DMS114 treated with DMSO at 0.1 percent for 48 hours (cell line): ENCODE data around the gene DENND4B.
A peak's percentile ranks its signal among the peaks of the same experiment; 100 is the strongest.
"Not testable (repeated sequence)": the region's sequence is repeated elsewhere in the genome, so short reads cannot be mapped to it uniquely, and the experiment has no call there.

Experiments
- DNase-seq: peaks from one replicate; lab custom pipeline; 2025; ENCODE audit not compliant: unreplicated experiment; lab: John Stamatoyannopoulos, UW

DENND4B gene

GRCh38 chr1:153929426-153929825, 17.1 kb downstream of the DENND4B start:
- DNase-seq, result no peak

DNA sequence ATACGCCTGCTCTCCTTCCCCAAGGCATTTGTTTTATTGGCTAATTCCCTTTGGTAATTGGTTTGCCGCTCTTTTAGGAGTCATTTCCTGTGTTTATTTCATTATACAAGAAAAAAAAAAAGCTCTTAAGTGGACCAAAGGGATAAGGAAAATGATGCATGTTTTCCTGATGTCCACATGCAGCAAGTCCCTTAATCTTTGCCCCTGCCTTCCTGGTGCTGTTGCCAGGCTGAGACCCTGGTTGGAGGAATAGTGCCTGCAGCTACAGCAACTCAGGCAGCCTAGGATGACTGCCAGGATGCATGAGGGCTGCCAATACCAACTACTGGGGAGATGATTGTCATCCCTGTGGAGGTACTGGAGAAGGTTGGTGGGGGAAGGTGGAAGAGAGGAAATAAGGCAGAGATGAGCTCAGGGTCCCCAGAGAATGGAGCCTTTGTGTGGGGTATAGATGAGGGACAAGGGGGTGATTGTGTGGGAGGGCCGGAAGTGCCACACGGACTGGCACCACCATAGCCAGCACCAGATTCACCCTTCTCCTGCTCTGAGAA, 17.7 kb downstream of the DENND4B start:
- no peak for DNase-seq

DNA sequence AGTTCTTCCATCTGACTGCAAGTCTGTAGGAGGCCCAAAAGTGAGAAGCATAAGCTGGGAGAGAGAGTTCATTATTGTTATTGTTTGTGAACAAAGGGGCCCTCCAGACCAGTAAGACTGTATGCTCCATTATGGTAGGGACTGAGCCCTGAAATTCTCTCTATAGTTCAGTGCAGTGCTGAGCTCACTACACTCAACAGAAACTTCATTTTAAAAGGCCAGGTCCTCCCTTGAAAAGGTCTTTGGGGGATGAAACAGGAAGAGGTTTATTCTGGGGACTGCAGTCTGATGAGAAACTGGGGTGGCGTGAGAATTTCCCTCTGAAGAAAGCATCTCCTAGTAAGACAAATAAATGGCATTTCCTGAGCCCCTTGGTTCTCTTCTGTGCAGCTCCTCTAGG, 18.3 kb downstream of the DENND4B start:
- no peak for DNase-seq

GRCh38 chr1:153926405-153926804, 20.1 kb downstream of the DENND4B start:
- no peak for DNase-seq

DNA sequence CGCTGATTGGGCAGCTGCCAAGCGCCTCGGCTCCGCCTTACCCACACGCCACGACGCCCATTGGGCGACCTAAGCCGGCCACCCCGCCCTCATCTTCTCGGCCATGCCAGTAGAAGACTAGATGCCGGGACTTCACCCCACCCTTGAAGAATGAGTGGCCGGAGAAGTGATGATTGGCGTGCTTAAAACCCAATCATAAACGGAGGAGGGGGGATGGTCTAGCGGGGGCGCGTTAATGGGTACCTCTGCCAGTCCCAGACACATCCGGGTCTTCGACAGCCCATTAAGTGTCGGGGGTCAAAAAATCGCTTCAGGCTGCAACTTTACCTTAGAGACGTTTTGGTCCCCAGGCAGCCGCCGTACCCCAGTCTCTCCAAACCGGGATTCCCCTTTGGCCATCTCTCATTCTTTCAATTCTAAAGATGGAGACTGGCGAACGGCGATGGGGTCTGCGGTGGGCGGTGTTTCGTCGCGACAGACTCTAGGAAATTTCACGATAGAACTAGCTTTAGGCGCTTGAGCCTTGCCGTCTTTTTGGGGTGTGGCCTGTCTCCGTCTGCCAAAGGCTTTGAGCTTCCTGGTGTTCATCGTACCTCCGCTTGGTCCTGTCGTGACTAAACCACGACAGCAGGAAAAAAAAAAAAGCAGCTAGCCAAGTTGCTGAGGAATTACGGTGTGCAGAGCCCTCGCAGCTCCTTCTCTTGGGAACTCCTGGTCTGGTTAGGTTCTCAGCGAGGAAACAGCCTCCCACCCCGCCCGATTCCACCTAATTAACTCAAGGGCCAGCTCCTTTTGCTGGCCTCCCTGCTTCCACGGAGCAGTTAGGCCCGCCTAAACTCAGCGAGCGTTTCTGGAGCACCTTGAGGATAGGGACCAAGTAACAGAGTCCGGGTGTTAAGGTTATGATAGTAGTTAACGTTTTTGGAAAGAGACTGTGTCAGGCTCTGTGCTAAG, 23.3 kb downstream of the DENND4B start, which contains the start of gene GATAD2B:
GATAD2B (minus strand) TSS at position 1 of the 954 bp plus-strand sequence. CDS start 94,625 bp downstream, outside the sequence.
- peak; percentile 100 for DNase-seq

DNA sequence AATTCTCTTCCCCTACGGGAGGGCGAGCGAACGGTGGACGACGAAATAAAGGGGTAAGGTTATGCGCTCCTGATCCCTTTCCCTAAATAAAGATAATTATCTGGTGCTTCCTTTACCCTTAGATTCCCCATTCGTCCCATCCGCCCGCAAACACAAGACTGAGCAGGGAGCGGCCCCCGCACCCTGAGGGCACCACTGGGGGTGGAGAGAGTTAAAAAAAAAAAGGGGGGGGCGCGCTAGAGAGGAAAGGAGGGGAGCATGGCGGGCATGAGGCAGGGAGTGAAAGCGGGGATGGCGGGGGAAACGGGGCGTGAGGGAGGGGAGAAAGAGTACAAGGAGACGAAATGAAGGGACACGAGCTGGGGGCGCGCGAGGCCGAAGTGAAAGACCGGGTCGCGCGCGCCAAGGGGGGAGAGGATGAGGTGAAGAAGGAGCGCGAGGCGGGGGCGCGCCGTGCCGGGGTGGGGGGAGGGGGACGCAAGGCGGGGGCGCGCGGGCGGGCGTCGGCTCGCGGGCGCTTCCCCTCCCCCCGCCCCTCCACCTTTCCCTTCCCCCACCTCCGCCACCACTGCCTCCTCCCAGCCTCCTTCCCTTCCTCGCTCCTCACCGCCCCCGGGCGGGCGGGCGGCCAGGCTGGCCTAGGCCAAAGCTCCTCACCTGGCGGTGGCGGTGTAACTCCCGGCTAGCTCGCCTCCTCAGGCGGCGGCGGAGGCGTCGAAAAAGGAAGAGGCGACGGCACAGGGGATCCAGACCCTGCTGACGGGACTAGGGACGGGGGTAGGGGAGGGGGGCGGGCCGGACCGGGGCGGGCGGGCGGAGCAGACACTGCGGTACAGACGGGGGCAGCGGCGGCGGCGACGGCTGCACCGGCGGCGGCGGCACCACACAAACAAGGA, 24.2 kb downstream of the DENND4B start:
- DNase-seq, result no peak

GRCh38 chr1:153921803-153922075, 24.8 kb downstream of the DENND4B start:
- no peak for DNase-seq

GRCh38 chr1:153921080-153921802, 25.3 kb downstream of the DENND4B start:
- DNase-seq, result no peak

DNA sequence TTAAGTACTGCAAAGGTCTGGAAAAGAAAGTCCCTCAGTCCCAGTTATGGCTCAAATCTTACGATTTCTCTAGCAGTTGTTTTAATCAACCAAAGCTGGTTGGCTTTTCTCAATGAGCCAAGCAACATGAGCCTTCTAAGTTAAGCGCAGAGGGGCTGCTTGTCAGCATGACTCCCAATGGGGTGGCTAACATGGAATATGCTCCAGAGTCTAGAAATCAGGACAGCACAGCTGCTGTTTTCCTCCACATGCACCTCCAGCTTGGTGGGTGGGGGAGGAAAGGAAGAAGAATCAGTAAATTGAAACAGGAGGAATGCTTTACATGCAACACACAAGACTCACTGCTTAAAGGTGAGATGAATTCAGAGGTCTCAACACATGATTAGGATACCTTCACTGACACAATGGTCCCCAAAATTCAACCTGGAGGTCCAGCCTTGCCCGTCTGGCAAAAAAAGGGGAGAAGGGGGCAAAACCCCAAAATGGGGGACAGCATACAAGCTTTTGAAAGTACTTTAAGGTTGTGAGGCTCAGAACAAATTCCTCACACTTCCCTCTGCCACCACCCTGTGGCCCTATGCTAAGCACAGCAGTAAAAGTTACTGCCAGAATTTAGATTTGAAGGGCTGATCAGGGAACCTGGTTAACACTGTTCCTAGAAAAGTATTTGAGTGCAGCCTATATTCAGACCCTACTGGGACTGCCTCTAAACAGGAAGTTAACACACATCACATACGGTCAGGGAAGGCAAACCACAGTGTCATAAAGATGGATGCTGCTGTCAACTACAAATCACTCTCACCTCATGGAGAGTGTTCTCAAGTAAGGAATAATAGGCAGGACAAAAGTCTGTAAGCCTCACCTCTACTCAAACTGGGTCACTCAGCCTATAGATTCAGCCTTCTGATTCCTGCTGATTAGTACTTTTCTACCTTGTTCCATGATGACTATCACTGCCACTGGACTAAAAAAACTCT, 26.4 kb downstream of the DENND4B start:
- DNase-seq, result no peak

- DNase-seq, result no peak
Measured at GRCh38 chr1:153916297-153916696, 30.2 kb downstream of the DENND4B start.

DNA sequence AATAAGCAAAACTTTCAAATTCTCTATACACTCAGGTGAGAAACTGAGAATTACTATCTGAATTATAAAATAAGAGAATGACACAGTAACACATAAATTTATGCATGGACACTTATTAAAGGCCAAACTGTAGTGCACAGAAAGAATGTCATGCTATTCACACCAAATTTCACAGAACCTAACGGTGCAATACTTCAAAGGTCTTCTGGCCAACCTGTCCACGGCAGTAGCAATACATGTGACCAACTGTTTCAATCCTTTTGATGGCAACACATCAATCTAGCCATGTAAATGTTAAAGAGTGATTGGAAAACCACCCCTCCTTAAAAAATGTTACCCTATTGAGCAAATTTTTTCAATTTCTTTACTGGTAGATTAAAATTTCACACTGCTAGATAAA, 34.2 kb downstream of the DENND4B start:
- DNase-seq, result no peak

DNA sequence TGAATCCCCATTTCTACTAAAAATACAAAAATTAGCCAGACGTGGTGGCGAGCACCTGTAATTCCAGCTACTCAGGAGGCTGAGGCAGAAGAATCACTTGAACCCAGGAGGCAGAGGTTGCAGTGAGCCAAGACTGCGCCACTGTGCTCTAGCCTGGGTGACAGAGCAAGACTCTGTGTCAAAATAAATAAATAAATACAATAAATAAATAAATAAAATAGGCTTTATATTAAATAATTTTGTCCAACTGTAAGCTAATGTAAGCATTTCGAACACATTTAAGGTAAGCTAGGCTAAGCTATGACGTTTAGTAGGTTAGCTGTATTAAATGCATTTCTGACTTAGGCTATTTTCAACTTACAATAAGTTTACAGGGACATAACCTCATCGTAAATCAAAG, 36.0 kb downstream of the DENND4B start:
- not testable (repeated sequence) for DNase-seq

DNA sequence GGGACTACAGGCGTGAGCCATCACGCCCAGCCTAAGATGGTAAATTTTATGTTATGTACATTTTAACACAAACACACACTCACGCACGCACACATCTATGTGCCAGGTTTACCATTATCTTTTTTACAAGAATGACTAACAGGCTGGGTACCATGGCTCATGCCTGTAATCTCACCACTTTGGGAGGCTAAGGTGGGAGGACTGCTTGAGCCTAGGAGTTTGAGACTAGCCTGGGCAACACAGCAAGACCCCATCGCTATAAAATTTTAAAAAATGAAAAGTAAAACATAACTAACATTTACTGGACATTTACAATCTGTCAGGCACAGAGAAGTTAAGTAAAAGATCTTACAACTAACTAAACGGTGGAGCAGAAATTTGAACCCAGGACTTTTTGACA, 38.4 kb downstream of the DENND4B start:
- DNase-seq, result no peak

DNA sequence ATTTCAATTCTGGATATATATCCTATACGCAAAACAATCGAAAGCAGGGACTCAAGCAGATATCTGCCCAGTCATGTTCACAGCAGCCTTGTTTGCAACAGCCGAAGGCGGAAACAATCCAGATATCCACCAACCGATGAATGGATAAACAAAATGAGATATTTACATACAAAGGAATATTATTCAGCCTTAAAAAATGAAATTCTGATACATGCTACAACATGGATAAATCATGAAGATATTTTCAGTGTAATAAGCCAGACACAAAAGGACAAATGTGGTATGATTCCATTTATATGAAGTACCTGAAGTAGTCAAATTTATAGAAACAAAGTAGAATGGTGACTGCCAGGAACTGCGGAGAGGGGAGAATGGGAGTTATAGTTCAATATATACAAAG, 39.4 kb downstream of the DENND4B start:
- DNase-seq, result no peak

GRCh38 chr1:153906396-153906795, 40.1 kb downstream of the DENND4B start:
- no peak for DNase-seq

GRCh38 chr1:153905908-153906307, 40.6 kb downstream of the DENND4B start:
- DNase-seq, result not testable (repeated sequence)

GRCh38 chr1:153903841-153904455, 42.6 kb downstream of the DENND4B start:
- no peak for DNase-seq

- no peak for DNase-seq
Measured at GRCh38 chr1:153899509-153899908, 47.0 kb downstream of the DENND4B start.

GRCh38 chr1:153895866-153896265, 50.7 kb downstream of the DENND4B start:
- DNase-seq, result not testable (repeated sequence)
